SK-N-SH treated with all-trans-retinoic acid at 6 μM for 48 hours (cell line): ENCODE data around the gene DRD2.

Experiments used
- BACH2 ChIP-seq: fragments of 250-450 bp; sonication (Bioruptor Pico); IDR thresholded peaks from 2 replicates; pipeline ENCODE4 v1.9.0; 2021; ENCODE audit warnings: mild to moderate bottlenecking, borderline replicate concordance
- GLIS3 ChIP-seq: fragments of 250-450 bp; sonication (Bioruptor Pico); IDR thresholded peaks from 2 replicates; pipeline ENCODE4 v1.5.0; 2020; ENCODE audit warnings: mild to moderate bottlenecking, moderate library complexity
- PATZ1 ChIP-seq: fragments of 250-450 bp; sonication (Bioruptor Pico); IDR thresholded peaks from 2 replicates; pipeline ENCODE4 v1.8.0; 2020; ENCODE audit warnings: mild to moderate bottlenecking, moderate library complexity, borderline replicate concordance
- RARB ChIP-seq: fragments of 250-450 bp; sonication (Bioruptor Pico); IDR thresholded peaks from 2 replicates; pipeline ENCODE4 v1.8.0; 2021; ENCODE audit warnings: mild to moderate bottlenecking, moderate library complexity
- TCF4 ChIP-seq: fragments of 250-450 bp; sonication (Bioruptor Pico); IDR thresholded peaks from 2 replicates; pipeline ENCODE4 v1.8.0; 2021; ENCODE audit warnings: mild to moderate bottlenecking, moderate library complexity, borderline replicate concordance
- TOX ChIP-seq: fragments of 250-450 bp; sonication (Bioruptor Pico); IDR thresholded peaks from 2 replicates; pipeline ENCODE4 v1.8.0; 2021; ENCODE audit warnings: mild to moderate bottlenecking, moderate library complexity, borderline replicate concordance
- TSHZ2 ChIP-seq: fragments of 250-450 bp; sonication (Bioruptor Pico); IDR thresholded peaks from 2 replicates; pipeline ENCODE4 v1.5.0; 2020; ENCODE audit warnings: mild to moderate bottlenecking, moderate library complexity
- ZFP3 ChIP-seq: fragments of 250-450 bp; sonication (Bioruptor Pico); IDR thresholded peaks from 2 replicates; pipeline ENCODE4 v1.5.0; 2020; ENCODE audit warnings: mild to moderate bottlenecking, moderate library complexity
- ZFP30 ChIP-seq: fragments of 450-650 bp; formaldehyde crosslinking; IDR thresholded peaks from 2 replicates; pipeline ENCODE4 v1.5.0; 2022; ENCODE audit warnings: mild to moderate bottlenecking, moderate library complexity
- ZNF565 ChIP-seq: fragments of 450-650 bp; formaldehyde crosslinking; conservative IDR thresholded peaks from 2 replicates; pipeline ENCODE4 v1.5.0; 2020; ENCODE audit warnings: low read depth, mild to moderate bottlenecking, moderate library complexity
- TF ChIP-seq, protein P1 (sequence below): fragments of 250-450 bp; sonication (Bioruptor Pico); IDR thresholded peaks from 2 replicates; pipeline ENCODE4 v1.5.1; 2021; ENCODE audit warnings: mild to moderate bottlenecking, moderate library complexity

DNA sequence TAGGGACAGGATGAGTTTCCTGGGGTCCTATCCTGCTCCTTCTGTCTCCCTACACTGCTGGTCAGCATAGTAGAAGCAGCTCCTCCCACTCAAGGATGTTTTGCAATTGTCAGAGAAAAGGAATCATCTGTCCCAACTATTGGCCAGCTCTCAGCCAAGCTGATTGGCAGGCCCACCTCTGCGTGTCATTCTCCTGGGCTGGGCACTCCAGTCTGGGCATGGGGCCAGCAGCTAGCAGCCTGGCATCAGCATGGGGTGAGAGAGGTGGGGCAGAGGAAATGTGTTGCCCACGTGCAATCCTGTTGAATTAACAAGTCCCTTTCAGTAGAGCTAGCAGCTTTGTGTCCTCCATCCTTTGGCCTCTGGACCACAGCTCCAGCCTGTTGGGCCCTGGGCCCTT is 73.5 kb downstream of the DRD2 start:
- no peak for TF ChIP-seq PATZ1 (CRISPR knock-in tag)
- TF ChIP-seq TCF4 (CRISPR knock-in tag), result no peak
- TF ChIP-seq ZFP30, result no peak
- no peak for TF ChIP-seq TSHZ2
- no peak for TF ChIP-seq TOX (CRISPR knock-in tag)
- TF ChIP-seq ZNF565 (CRISPR knock-in tag), result no peak
- TF ChIP-seq GLIS3 (CRISPR knock-in tag), result no peak
- no peak for TF ChIP-seq ZFP3 (CRISPR knock-in tag)
- no peak for TF ChIP-seq RARB (CRISPR knock-in tag)
- TF ChIP-seq BACH2 (CRISPR knock-in tag), result no peak
- TF ChIP-seq, protein P1, sequence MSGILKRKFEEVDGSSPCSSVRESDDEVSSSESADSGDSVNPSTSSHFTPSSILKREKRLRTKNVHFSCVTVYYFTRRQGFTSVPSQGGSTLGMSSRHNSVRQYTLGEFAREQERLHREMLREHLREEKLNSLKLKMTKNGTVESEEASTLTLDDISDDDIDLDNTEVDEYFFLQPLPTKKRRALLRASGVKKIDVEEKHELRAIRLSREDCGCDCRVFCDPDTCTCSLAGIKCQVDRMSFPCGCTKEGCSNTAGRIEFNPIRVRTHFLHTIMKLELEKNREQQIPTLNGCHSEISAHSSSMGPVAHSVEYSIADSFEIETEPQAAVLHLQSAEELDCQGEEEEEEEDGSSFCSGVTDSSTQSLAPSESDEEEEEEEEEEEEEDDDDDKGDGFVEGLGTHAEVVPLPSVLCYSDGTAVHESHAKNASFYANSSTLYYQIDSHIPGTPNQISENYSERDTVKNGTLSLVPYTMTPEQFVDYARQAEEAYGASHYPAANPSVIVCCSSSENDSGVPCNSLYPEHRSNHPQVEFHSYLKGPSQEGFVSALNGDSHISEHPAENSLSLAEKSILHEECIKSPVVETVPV (CRISPR knock-in tag), result no peak
